WERI-Rb-1 (cell line): ENCODE measurements around the gene SRD5A1.

Experiments
- DNase-seq: peaks from one replicate; pipeline ENCODE4 v3.0.0-alpha.2; 2020
- H3K27ac ChIP-seq: fragments of 250-450 bp; sonication (Bioruptor Pico); 2 replicates; pipeline ENCODE4 v1.5.1; 2020; ENCODE audit warnings: mild to moderate bottlenecking, moderate library complexity
- H3K27me3 ChIP-seq: fragments of 250-450 bp; sonication (Bioruptor Pico); 2 replicates; pipeline ENCODE4 v1.5.1; 2021; ENCODE audit warnings: mild to moderate bottlenecking, low read depth, moderate library complexity; ENCODE audit not compliant: insufficient read depth, severe bottlenecking
- H3K36me3 ChIP-seq: fragments of 250-450 bp; sonication (Bioruptor Pico); 2 replicates; pipeline ENCODE4 v1.5.1; 2020; ENCODE audit warnings: mild to moderate bottlenecking, moderate library complexity
- H3K4me3 ChIP-seq: 2 replicates; pipeline ENCODE4 v1.5.1; 2011; ENCODE audit warnings: low read depth, mild to moderate bottlenecking, control low read depth, low read length
- H3K9me3 ChIP-seq: fragments of 250-450 bp; sonication (Bioruptor Pico); 2 replicates; pipeline ENCODE4 v1.5.1; 2021; ENCODE audit warnings: mild to moderate bottlenecking, moderate library complexity; ENCODE audit not compliant: severe bottlenecking
- TF ChIP-seq, protein P1 (sequence below): IDR thresholded peaks from 2 replicates; pipeline ENCODE4 v1.5.1; 2011; ENCODE audit warnings: low read depth, mild to moderate bottlenecking, control low read depth, inconsistent platforms, low read length

The SRD5A1 gene

DNA sequence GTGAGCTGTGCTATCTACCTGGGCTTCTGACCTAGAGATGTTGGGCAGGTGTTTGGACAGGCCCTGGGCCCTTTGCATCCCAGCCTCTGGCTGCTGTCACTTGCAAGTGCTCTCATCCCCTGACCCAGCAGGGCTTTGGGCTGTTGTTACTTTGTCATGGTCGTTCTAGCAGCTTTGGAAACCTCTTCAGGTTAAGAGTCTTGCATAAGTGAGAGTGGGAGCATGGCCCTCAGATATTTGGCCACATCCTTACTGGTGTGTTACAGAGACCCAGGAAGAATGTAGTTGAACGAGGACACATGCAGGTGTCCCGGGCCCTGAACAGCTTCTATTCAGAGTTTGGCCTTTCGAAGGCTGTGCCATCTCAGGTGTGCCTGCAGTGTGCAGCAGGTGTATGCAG, 84.4 kb downstream of the SRD5A1 start:
- no peak for DNase-seq
- Histone ChIP-seq H3K27ac (no peak overlapping the region), H3K27me3 (no peaks in the 10 kb centered on the region), H3K36me3 (peaks cover 58% of the 10 kb centered on the region), H3K9me3 (no peaks in the 10 kb centered on the region), H3K4me3 (no peak overlapping the region)
- TF ChIP-seq, protein P1, sequence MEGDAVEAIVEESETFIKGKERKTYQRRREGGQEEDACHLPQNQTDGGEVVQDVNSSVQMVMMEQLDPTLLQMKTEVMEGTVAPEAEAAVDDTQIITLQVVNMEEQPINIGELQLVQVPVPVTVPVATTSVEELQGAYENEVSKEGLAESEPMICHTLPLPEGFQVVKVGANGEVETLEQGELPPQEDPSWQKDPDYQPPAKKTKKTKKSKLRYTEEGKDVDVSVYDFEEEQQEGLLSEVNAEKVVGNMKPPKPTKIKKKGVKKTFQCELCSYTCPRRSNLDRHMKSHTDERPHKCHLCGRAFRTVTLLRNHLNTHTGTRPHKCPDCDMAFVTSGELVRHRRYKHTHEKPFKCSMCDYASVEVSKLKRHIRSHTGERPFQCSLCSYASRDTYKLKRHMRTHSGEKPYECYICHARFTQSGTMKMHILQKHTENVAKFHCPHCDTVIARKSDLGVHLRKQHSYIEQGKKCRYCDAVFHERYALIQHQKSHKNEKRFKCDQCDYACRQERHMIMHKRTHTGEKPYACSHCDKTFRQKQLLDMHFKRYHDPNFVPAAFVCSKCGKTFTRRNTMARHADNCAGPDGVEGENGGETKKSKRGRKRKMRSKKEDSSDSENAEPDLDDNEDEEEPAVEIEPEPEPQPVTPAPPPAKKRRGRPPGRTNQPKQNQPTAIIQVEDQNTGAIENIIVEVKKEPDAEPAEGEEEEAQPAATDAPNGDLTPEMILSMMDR = no peak

DNA sequence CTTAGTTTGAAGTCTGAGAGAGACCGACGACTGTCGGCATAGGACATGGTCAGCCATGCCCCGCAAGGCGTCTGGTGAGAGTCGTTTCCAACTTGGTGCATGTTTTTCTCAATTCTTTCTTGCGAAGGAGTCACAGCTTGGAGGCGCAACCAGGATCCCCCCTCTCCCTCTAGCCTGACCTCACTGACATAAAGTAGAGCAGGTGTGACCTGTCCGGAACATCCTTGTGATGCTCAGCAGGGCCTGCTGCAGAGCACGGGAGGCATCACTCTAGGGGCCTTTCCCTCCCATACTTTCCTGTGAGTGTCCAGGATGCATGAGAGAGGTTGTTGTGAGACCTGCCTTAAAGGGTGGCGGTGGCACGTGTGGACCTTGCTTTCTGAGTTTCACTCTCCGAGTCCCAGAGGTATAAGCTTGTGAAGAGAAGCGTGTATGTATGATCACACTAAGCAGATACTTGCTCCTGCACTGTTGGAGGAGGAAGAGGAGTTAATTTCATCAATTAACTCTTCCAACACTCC, 85.0 kb downstream of the SRD5A1 start:
- DNase-seq = peak; percentile 3
- H3K9me3 ChIP-seq = no peaks in the 10 kb centered on the region
- H3K36me3 ChIP-seq = peaks cover 60% of the 10 kb centered on the region
- TF ChIP-seq, protein P1 = no peak
- no peak overlapping the region for H3K4me3 ChIP-seq
- H3K27ac ChIP-seq = no peak overlapping the region
- no peaks in the 10 kb centered on the region for H3K27me3 ChIP-seq

DNA sequence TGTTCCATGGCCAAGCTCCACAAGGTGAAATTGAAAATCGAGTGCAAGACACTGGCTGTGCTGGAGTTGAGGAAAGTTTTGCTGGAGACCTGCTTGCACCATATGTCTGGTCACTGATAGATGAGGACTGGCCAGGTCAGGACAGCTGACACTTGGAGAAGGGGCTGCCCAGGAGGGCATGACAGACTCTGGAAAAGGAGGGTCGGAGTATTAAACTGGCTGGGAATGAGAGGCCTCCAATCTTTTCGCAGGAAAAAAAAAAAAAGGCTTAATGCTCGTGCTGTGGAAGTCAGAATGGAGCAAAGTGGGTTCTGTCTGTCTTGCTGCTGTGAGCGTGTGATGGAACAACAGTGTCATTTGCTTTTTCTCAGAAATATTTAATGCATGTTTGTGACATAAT, 85.5 kb downstream of the SRD5A1 start:
- Histone ChIP-seq H3K9me3 (no peaks in the 10 kb centered on the region), H3K27ac (no peak overlapping the region), H3K27me3 (no peaks in the 10 kb centered on the region), H3K4me3 (no peak overlapping the region), H3K36me3 (peaks cover 65% of the 10 kb centered on the region)
- TF ChIP-seq, protein P1 = no peak
- peak; percentile 1 for DNase-seq

DNA sequence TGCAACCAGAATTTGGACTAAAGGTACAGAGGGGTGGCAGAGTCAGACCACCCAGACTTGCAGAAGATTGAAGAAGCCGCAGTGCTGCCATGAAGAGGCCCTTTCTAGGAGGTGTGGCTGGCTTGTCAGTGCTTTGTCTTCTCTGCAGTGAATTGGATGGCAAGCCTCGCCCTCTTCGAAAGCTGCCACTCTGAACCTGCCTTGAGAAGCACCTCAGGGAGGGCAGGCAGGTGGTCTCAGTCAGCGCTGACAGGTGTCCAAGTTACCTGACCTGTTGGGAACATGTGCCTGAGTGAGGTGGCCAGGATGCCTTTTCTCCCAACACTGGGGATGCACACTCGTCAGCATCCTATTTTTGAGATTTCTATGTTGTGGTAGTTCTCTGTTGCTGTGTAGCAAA, 86.2 kb downstream of the SRD5A1 start:
- no peak overlapping the region for H3K4me3 ChIP-seq
- H3K27ac ChIP-seq = no peak overlapping the region
- H3K9me3 ChIP-seq = no peaks in the 10 kb centered on the region
- peak; percentile 7 for DNase-seq
- TF ChIP-seq, protein P1 = no peak
- no peaks in the 10 kb centered on the region for H3K27me3 ChIP-seq
- peaks cover 72% of the 10 kb centered on the region for H3K36me3 ChIP-seq

DNA sequence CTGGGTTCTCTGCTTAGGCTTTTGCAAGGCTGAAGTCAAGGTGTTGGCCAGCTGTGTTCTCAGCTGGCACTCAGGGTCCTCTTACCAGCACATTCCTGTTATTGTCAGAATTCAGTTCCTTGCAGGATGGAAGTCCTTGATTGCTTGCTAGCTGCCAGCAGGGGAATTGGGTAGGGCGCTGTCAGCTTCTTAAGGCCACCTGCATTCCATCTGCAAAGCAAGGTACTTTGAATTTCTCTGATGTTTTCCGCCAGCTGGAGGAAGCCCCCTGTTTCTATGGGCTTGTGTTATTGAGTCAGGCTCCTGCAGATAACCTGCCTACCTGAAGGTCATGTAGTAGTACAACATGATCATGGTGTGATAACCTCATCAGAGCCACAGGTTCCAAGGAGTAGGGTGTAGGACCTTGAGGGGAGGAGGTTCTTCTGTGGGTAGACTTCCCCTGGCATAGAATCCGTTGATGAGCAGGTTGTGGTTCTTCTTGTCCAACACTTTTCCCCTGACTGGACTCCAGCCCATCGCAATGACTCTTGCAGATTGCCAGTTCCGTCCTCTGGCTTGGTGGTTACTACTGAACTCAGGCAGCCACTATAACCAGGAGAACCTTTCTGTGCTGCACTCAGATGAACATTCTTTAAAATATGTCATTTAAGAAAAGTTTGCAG, 86.8 kb downstream of the SRD5A1 start:
- Histone ChIP-seq H3K36me3 (peaks cover 73% of the 10 kb centered on the region), H3K27ac (no peak overlapping the region), H3K27me3 (no peaks in the 10 kb centered on the region), H3K4me3 (no peak overlapping the region), H3K9me3 (no peaks in the 10 kb centered on the region)
- peak; percentile 3 for DNase-seq
- TF ChIP-seq, protein P1 = no peak

DNA sequence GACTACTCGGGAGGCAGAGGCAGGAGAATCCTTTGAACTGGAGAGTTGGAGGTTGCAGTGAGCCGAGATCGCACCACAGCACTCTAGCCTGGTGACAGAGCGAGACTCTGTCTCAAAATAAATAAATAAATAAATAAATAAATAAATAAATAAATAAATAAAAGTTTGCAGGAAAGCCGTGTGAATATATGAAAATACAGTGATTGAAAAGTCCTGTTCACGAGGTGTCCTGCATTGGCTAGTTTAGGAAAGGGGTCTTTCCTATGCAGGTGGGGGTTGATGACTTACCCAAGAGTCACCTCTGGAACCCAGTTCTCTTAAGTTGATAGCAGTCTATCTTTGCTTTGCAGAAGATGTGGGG, 87.3 kb downstream of the SRD5A1 start:
- H3K4me3 ChIP-seq = no peak overlapping the region
- TF ChIP-seq, protein P1 = no peak
- H3K27ac ChIP-seq = no peak overlapping the region
- H3K36me3 ChIP-seq = peaks cover 69% of the 10 kb centered on the region
- H3K27me3 ChIP-seq = no peaks in the 10 kb centered on the region
- H3K9me3 ChIP-seq = no peaks in the 10 kb centered on the region
- DNase-seq = peak; percentile 0
